Cardiac muscle cell (in vitro differentiated cells and primary cell): ENCODE results near the gene ZFYVE21. TPM values are rescaled to one million over a fixed set of nuclear protein-coding genes. Genes with fewer than 3 reads are reported as not detected.
A peak's percentile ranks its signal among the peaks of the same experiment; 100 is the strongest.

Experiments used
- DNase-seq, 2 donors: peaks; one replicate each; pipeline versions ENCODE4 v3.0.0 to v3.0.0-alpha.2; 2010 to 2017; ENCODE audit warnings: low read depth in 1 of 2, low spot score in 1 of 2
- H3K27ac ChIP-seq: fragments of 200-600 bp; sonication (generic); 2 replicates; pipeline ENCODE4 v1.5.1; 2016
- H3K27me3 ChIP-seq: fragments of 200-600 bp; sonication (generic); 2 replicates; pipeline ENCODE4 v1.6.0; 2016; ENCODE audit warnings: control low read depth
- H3K36me3 ChIP-seq: fragments of 200-600 bp; sonication (generic); 2 replicates; pipeline ENCODE4 v1.5.1; 2016; ENCODE audit warnings: control low read depth
- H3K4me1 ChIP-seq: fragments of 200-600 bp; sonication (generic); 2 replicates; pipeline ENCODE4 v1.8.1; 2017; ENCODE audit warnings: low read depth, mild to moderate bottlenecking, mixed run types
- H3K4me3 ChIP-seq: fragments of 200-600 bp; sonication (generic); 2 replicates; pipeline ENCODE4 v1.5.1; 2016; ENCODE audit warnings: mild to moderate bottlenecking
- H3K9me3 ChIP-seq: fragments of 200-600 bp; sonication (generic); 2 replicates; pipeline ENCODE4 v1.5.1; 2017; ENCODE audit warnings: low read depth, mild to moderate bottlenecking, control low read depth
- CTCF ChIP-seq: IDR thresholded peaks from 2 replicates; pipeline ENCODE4 v1.5.1; 2012; ENCODE audit warnings: low read depth, mild to moderate bottlenecking, low read length
- polyA plus RNA-seq: library from polyadenylated mRNA; unstranded; fragments of >200 nt; fragmentation: Nextera tagmentation; extraction: Ambion mirVana; gene quantifications from 2 replicates; pipeline ENCODE4 v1.2.1, GENCODE V29; 2016
- total RNA-seq: library from RNA; depleted of rRNA; stranded (reverse); fragments of >200 nt; gene quantifications from 2 replicates; pipeline ENCODE4 v1.2.3, GENCODE V29; 2016

The ZFYVE21 gene
- total and polyA plus RNA-seq, 2 experiments from 2014 or later: 120 to 135 TPM

DNA sequence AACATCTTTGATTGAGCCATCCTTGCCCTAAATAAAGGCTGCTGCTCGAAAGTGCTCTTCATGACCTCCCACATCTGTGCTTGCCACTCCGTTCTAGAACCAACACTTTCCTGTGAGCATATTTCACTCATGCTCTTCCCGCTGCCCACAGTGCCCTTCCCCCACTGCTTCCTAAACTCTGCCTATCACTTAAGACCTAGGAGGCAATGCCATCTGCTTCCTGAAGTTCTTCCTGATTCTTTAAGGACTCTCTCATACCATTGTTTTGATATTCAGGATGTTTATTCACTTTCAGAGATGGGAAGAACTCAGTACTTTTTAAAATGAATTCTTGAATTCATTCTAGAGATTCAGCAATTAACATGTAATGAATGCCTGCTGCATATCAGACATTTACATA lies 49.9 kb downstream of the ZFYVE21 start:
- no peak overlapping the region for H3K4me3 ChIP-seq
- no peak overlapping the region for H3K27ac ChIP-seq
- no peaks in the 10 kb centered on the region for H3K9me3 ChIP-seq
- no peak for TF ChIP-seq CTCF
- H3K27me3 ChIP-seq: no peaks in the 10 kb centered on the region
- H3K36me3 ChIP-seq: peaks cover 30% of the 10 kb centered on the region
- H3K4me1 ChIP-seq: no peaks in the 10 kb centered on the region
- DNase-seq: no peak

DNA sequence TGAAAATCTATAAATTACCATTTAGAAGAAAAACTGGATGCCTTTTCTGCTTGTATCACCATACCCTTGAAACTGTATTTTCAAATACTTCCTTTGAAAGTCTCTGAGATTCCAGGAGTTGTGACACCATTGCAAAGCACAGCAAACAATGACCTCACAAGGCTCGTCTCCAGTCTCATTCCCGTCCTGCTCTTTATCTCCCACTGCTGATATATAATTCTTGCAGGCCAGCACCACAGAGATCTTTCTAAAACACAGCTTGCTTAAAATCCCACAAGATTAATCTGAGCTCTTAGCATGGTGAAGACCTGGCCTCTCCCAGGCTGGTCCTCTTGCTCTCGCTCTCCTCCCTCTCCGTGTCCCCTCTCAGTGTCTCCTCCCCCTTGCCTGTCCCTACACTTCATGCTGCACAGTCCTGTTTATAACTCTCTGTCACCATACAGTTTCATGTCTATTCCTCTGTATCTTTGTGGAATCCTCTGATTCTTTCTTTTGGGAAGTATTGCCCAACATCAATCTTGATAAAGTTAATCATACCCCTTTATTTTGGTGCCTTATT lies 51.8 kb downstream of the ZFYVE21 start:
- Histone ChIP-seq H3K27me3 (no peaks in the 10 kb centered on the region), H3K9me3 (no peaks in the 10 kb centered on the region), H3K4me1 (no peaks in the 10 kb centered on the region), H3K36me3 (peaks cover 32% of the 10 kb centered on the region), H3K4me3 (no peak overlapping the region), H3K27ac (peak overlapping the region; percentile 36)
- DNase-seq: peak in 1 of 2 donors; percentile 66
- TF ChIP-seq CTCF: no peak

DNA sequence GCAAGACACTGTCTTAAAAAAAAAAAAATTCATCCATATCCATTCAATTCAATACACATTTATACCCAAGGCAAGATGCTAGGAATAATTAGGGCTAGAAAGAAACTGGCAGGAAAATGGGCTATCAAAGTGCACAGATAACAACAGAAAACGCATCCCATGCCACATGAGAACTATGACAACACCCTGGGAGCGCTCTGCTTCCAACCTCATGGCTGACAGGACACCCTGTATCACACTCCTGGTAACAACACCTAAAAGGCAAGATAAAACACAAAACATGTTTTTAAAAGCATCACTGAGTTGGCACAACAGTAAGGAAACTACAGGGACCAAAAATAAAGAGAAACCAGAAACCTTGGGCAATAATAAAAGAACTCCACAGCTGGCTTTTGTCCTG lies 54.9 kb downstream of the ZFYVE21 start:
- Histone ChIP-seq H3K9me3 (no peaks in the 10 kb centered on the region), H3K4me3 (no peak overlapping the region), H3K36me3 (peaks cover 27% of the 10 kb centered on the region), H3K4me1 (no peaks in the 10 kb centered on the region), H3K27me3 (no peaks in the 10 kb centered on the region), H3K27ac (no peak overlapping the region)
- TF ChIP-seq CTCF: no peak
- no peak for DNase-seq

DNA sequence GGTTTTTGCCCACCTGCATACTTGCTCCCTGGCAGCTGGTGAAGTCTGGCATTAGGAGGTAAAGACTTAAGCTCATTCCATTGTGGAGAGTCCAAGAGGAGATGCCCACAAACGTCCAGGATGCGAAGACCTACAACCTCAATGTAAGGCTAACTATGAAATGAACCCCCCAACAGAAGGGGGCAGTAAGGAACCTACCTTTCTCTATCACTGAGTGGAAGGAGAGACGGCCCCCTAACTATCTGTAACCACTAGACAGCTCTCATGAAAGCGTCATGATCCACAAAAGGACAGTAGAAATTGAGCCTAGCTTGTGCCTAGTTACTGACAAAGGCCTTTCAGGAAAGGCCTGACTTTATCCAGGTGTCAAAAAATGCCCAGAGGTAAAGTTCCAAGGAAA lies 55.3 kb downstream of the ZFYVE21 start:
- no peaks in the 10 kb centered on the region for H3K27me3 ChIP-seq
- H3K9me3 ChIP-seq: no peaks in the 10 kb centered on the region
- H3K36me3 ChIP-seq: peaks cover 28% of the 10 kb centered on the region
- TF ChIP-seq CTCF: no peak
- DNase-seq: no peak
- no peak overlapping the region for H3K27ac ChIP-seq
- H3K4me3 ChIP-seq: no peak overlapping the region
- H3K4me1 ChIP-seq: no peaks in the 10 kb centered on the region

- no peaks in the 10 kb centered on the region for H3K9me3 ChIP-seq
- H3K27me3 ChIP-seq: no peaks in the 10 kb centered on the region
- TF ChIP-seq CTCF: no peak
- no peaks in the 10 kb centered on the region for H3K4me1 ChIP-seq
- DNase-seq: no peak
- no peak overlapping the region for H3K27ac ChIP-seq
- H3K4me3 ChIP-seq: no peak overlapping the region
- H3K36me3 ChIP-seq: peaks cover 32% of the 10 kb centered on the region
These were observed 56.6 kb downstream of the ZFYVE21 start for GRCh38 chr14:103772078-103772712.
